ENCODE results near the gene HIF1AN.
A peak's percentile ranks its signal among the peaks of the same experiment; 100 is the strongest.

HIF1AN gene

GRCh38 chr10:100522945-100523344 is 12.8 kb upstream of the HIF1AN start:
- no peak overlapping the region for H3K4me3 ChIP-seq (ENCODE audit: low read depth, low read length)
- TF ChIP-seq CTCF (IDR thresholded peaks at IDR 0.05; ENCODE audit: insufficient read depth, low read length, missing control alignments) = no peak
- ChIA-PET CTCF (interaction anchor here (0.6 to 8.4 kb wide), 6 partner anchors 11 to 356 kb away, joined by 3 to 155 read pairs (median 49); partner anchors contain the start of gene HIF1AN), POLR2A (interaction anchor here (0.5 kb wide), 1 partner anchor 520 kb away, joined by 3 read pairs; no protein-coding TSS in a partner anchor)
- DNase-seq (ENCODE audit: low read depth, low spot score) = no peak

- H3K4me3 ChIP-seq (ENCODE audit: low read depth, low read length) = no peak overlapping the region
- ChIA-PET POLR2A (interaction anchor here (0.7 kb wide), 1 partner anchor 1272 kb away, joined by 3 read pairs; no protein-coding TSS in a partner anchor), CTCF (interaction anchor here (1.0 to 5.5 kb wide), 8 partner anchors 7 to 355 kb away, joined by 3 to 67 read pairs (median 16); partner anchors contain the start of genes HIF1AN and SEC31B)
- TF ChIP-seq CTCF (IDR thresholded peaks at IDR 0.05; ENCODE audit: insufficient read depth, low read length, missing control alignments) = no peak
- no peak for DNase-seq (ENCODE audit: low read depth, low spot score)
Measured at GRCh38 chr10:100524206-100524605, 11.5 kb upstream of the HIF1AN start.

- CTCF ChIA-PET = interaction anchor here (1.0 to 5.5 kb wide), 8 partner anchors 8 to 354 kb away, joined by 3 to 67 read pairs (median 16); partner anchors contain the start of genes HIF1AN and SEC31B
- no peak for TF ChIP-seq CTCF (IDR thresholded peaks at IDR 0.05; ENCODE audit: insufficient read depth, low read length, missing control alignments)
- H3K4me3 ChIP-seq (ENCODE audit: low read depth, low read length) = no peak overlapping the region
- no peak for DNase-seq (ENCODE audit: low read depth, low spot score)
- POLR2A ChIA-PET = interaction anchor here (0.7 kb wide), 1 partner anchor 1272 kb away, joined by 3 read pairs; no protein-coding TSS in a partner anchor
Measured at GRCh38 chr10:100524638-100525037, 11.1 kb upstream of the HIF1AN start.

- no peak for TF ChIP-seq CTCF (IDR thresholded peaks at IDR 0.05; ENCODE audit: insufficient read depth, low read length, missing control alignments)
- CTCF ChIA-PET = interaction anchor here (1.1 to 5.5 kb wide), 5 partner anchors 10 to 351 kb away, joined by 3 to 67 read pairs (median 18); partner anchors contain the start of gene SEC31B
- POLR2A ChIA-PET = no interaction called here
- DNase-seq (ENCODE audit: low read depth, low spot score) = no peak
- H3K4me3 ChIP-seq (ENCODE audit: low read depth, low read length) = peak overlapping the region; percentile 98
Measured at GRCh38 chr10:100528123-100528886, 7.4 kb upstream of the HIF1AN start.

- CTCF ChIA-PET = interaction anchor here (1.1 to 5.5 kb wide), 4 partner anchors 9 to 350 kb away, joined by 3 to 67 read pairs (median 15); partner anchors contain the start of gene SEC31B
- no peak for DNase-seq (ENCODE audit: low read depth, low spot score)
- TF ChIP-seq CTCF (IDR thresholded peaks at IDR 0.05; ENCODE audit: insufficient read depth, low read length, missing control alignments) = no peak
- POLR2A ChIA-PET = no interaction called here
- H3K4me3 ChIP-seq (ENCODE audit: low read depth, low read length) = peak overlapping the region; percentile 98
Measured at GRCh38 chr10:100528921-100529474, 6.7 kb upstream of the HIF1AN start.

Data from AG04449 (cell line).